ENCODE measurements around the gene MAPRE3. TPM values are rescaled to one million over a fixed set of nuclear protein-coding genes. Genes with fewer than 3 reads are reported as not detected.

Gene MAPRE3
- total RNA-seq, 1 donor from 2014 or later, result 4.1 TPM

DNA sequence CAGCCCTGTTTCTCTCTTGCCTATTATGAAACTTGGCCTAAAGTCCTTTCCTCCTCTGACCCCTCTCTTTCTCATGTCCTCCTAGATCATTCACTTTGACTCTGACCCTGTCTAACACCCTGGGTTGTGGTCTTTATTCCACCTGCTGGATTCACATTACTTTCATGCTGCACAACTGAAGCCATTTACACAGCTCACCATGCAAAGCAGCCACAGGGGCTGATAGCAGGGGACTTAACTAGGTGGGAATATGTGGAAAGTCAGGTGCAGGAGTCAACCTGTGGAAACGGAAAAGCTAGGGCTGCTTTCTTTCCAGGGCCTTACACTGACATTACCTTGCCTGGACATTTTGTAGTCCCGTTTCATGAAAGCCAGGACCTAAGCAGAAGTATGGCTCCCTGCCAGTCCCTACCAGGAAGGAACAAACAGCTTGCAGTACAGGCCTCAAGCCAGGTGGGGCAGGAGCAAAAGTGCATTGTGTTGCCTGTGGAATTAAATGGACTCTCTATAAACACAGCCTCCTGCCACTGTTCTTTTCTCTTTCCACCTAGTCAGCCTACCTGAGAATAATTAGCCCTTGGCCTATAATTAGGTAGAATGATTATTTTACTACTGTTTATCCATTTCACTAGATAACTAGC lies 11.8 kb downstream of the MAPRE3 start:
- no peak overlapping the region for H3K27ac Mint-ChIP-seq (ENCODE audit: unreplicated experiment)
- H3K4me3 Mint-ChIP-seq (ENCODE audit: unreplicated experiment), result no peak overlapping the region
- DNase-seq (ENCODE audit: low spot score), result peak; percentile 51
- TF ChIP-seq, protein P1, sequence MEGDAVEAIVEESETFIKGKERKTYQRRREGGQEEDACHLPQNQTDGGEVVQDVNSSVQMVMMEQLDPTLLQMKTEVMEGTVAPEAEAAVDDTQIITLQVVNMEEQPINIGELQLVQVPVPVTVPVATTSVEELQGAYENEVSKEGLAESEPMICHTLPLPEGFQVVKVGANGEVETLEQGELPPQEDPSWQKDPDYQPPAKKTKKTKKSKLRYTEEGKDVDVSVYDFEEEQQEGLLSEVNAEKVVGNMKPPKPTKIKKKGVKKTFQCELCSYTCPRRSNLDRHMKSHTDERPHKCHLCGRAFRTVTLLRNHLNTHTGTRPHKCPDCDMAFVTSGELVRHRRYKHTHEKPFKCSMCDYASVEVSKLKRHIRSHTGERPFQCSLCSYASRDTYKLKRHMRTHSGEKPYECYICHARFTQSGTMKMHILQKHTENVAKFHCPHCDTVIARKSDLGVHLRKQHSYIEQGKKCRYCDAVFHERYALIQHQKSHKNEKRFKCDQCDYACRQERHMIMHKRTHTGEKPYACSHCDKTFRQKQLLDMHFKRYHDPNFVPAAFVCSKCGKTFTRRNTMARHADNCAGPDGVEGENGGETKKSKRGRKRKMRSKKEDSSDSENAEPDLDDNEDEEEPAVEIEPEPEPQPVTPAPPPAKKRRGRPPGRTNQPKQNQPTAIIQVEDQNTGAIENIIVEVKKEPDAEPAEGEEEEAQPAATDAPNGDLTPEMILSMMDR (IDR thresholded peaks at IDR 0.05; ENCODE audit: unreplicated experiment), result no peak
- H3K36me3 Mint-ChIP-seq (ENCODE audit: low read depth, unreplicated experiment), result no peaks in the 10 kb centered on the region
- H3K27me3 Mint-ChIP-seq (ENCODE audit: unreplicated experiment), result peaks cover 9% of the 10 kb centered on the region
- H3K9me3 Mint-ChIP-seq (ENCODE audit: unreplicated experiment), result no peaks in the 10 kb centered on the region
- no peaks in the 10 kb centered on the region for H3K4me1 Mint-ChIP-seq (ENCODE audit: unreplicated experiment)

DNA sequence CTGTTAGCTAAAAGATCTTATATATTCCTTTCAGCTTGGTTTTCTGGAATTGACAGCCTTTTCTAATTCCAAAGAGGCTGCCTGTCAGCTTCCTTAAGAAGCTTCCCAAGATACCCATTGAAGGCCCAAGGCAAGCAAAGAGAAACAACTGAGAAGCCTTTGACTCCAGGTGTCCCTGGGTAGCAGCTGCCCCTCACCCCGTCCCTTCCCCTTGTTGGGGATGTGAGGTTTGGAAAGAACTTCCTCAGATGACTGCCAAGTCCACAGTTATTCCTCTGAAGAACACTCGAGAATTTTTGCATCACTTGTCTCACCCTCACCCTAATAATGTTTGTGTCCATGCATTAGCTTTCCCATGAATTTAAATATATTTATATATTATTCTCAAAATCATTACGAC lies 13.3 kb downstream of the MAPRE3 start:
- Mint-ChIP-seq H3K36me3 (ENCODE audit: low read depth, unreplicated experiment) (no peaks in the 10 kb centered on the region), H3K4me1 (ENCODE audit: unreplicated experiment) (no peaks in the 10 kb centered on the region), H3K27ac (ENCODE audit: unreplicated experiment) (no peak overlapping the region), H3K27me3 (ENCODE audit: unreplicated experiment) (peaks cover 9% of the 10 kb centered on the region), H3K4me3 (ENCODE audit: unreplicated experiment) (no peak overlapping the region), H3K9me3 (ENCODE audit: unreplicated experiment) (no peaks in the 10 kb centered on the region)
- TF ChIP-seq, protein P1 (IDR thresholded peaks at IDR 0.05; ENCODE audit: unreplicated experiment), result no peak
- no peak for DNase-seq (ENCODE audit: low spot score)

DNA sequence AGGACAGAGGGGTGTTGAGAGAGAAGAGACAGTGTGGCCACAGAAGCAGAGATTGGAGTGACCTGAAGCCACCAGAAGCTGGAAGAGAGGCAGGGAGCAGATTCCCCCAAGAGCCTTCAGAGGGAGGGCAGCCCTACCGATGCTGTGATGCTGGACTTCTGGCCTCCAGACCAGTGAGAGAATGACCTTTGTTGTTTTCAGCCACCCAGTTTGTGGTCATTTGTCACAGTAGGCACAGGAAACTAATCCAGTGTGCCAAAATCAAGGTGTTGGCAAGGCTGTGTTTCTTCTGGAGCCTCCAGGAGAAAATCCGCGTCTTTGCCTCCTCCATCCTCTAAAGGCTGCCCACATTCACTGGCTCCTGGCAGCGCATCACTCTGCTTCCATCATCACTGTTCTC lies 15.4 kb downstream of the MAPRE3 start:
- H3K4me3 Mint-ChIP-seq (ENCODE audit: unreplicated experiment), result peak overlapping the region; percentile 23
- TF ChIP-seq, protein P1 (IDR thresholded peaks at IDR 0.05; ENCODE audit: unreplicated experiment), result no peak
- H3K4me1 Mint-ChIP-seq (ENCODE audit: unreplicated experiment), result peaks cover 5% of the 10 kb centered on the region
- no peaks in the 10 kb centered on the region for H3K9me3 Mint-ChIP-seq (ENCODE audit: unreplicated experiment)
- no peaks in the 10 kb centered on the region for H3K36me3 Mint-ChIP-seq (ENCODE audit: low read depth, unreplicated experiment)
- peaks cover 9% of the 10 kb centered on the region for H3K27me3 Mint-ChIP-seq (ENCODE audit: unreplicated experiment)
- DNase-seq (ENCODE audit: low spot score), result no peak
- no peak overlapping the region for H3K27ac Mint-ChIP-seq (ENCODE audit: unreplicated experiment)

DNA sequence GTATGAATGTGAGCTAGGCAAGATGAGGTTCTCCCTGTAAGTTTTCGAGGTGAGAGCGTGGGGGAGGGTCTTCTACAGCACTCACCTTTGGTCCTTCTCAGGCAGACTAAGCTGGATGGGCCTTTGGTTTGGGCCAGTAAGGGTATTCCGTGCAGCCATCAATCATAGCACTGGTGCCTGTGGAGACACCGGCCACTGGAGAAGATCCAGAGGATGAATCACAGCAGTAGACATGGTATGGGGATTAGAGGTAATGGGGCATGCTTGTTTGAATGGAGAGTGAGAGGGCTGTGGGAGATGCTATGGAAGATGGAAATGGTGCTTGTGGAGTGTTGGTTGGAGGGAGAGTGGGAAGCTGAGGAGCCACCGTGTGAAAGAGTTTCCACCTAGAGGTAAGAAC lies 16.1 kb downstream of the MAPRE3 start:
- Mint-ChIP-seq H3K27ac (ENCODE audit: unreplicated experiment) (no peak overlapping the region), H3K27me3 (ENCODE audit: unreplicated experiment) (peaks cover 9% of the 10 kb centered on the region), H3K9me3 (ENCODE audit: unreplicated experiment) (no peaks in the 10 kb centered on the region), H3K4me1 (ENCODE audit: unreplicated experiment) (peaks cover 12% of the 10 kb centered on the region), H3K4me3 (ENCODE audit: unreplicated experiment) (no peak overlapping the region), H3K36me3 (ENCODE audit: low read depth, unreplicated experiment) (no peaks in the 10 kb centered on the region)
- TF ChIP-seq, protein P1 (IDR thresholded peaks at IDR 0.05; ENCODE audit: unreplicated experiment), result no peak
- DNase-seq (ENCODE audit: low spot score), result no peak

DNA sequence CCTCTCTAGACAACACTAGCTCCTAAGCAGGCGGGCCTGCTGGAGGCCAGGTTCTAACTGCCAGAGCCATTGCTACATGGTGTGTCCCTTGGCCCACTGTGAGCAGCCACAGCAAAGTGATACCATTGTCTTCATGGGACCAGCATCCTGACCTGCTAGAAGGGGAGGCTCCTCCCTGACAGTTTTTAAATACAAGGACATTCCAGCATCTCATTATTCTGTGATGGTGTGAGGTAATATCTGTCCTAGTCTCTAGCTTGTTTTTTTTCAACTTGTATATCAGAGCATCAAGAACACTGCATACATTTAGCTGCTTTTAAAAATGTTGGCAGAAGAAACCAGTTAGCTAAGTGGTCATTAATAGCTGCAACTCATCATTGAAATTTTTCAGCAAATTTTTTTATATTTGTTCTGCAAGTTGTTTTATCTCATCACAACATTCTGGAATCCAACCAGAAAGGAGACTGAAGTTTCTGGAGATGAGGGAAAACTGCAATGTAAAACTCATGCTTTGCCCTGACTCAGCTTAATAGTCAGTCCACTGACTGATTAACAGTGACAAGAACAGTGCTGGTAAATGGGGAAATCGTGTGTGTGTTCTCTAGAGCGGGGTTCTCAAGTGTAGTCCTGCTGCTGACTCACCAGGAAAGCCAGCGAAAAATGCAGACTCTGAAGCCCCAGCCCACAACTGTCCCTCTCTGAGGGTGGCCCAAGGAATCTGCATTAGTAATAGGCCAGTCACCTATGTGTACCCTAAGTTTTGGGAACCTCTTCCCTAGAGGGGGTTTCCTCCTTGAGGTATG lies 17.8 kb downstream of the MAPRE3 start:
- Mint-ChIP-seq H3K4me3 (ENCODE audit: unreplicated experiment) (no peak overlapping the region), H3K27me3 (ENCODE audit: unreplicated experiment) (peaks cover 8% of the 10 kb centered on the region)
- no peak for DNase-seq (ENCODE audit: low spot score)

More for the DNA sequence above, 17.8 kb downstream of the MAPRE3 start:
- TF ChIP-seq, protein P1 (IDR thresholded peaks at IDR 0.05; ENCODE audit: unreplicated experiment), result no peak
- H3K9me3 Mint-ChIP-seq (ENCODE audit: unreplicated experiment), result no peaks in the 10 kb centered on the region
- peaks cover 15% of the 10 kb centered on the region for H3K4me1 Mint-ChIP-seq (ENCODE audit: unreplicated experiment)
- H3K27ac Mint-ChIP-seq (ENCODE audit: unreplicated experiment), result no peak overlapping the region
- H3K36me3 Mint-ChIP-seq (ENCODE audit: low read depth, unreplicated experiment), result no peaks in the 10 kb centered on the region
